GM12801 (cell line): ENCODE data around the gene MECR.

Experiments used
- CTCF ChIP-seq: IDR thresholded peaks from one replicate; pipeline ENCODE4 v1.5.1; 2011; ENCODE audit warnings: control low read depth; ENCODE audit not compliant: insufficient read length; ENCODE audit errors: extremely low read depth

MECR gene

GRCh38 chr1:29167904-29168303, 62.8 kb downstream of the MECR start:
- no peak for TF ChIP-seq CTCF

- TF ChIP-seq CTCF, result no peak
Measured at GRCh38 chr1:29166291-29166878, 64.3 kb downstream of the MECR start.

- TF ChIP-seq CTCF, result no peak
Measured at GRCh38 chr1:29164588-29164987, 66.1 kb downstream of the MECR start.

- no peak for TF ChIP-seq CTCF
Measured at GRCh38 chr1:29162476-29163138, 68.1 kb downstream of the MECR start.

GRCh38 chr1:29162025-29162424, 68.7 kb downstream of the MECR start:
- no peak for TF ChIP-seq CTCF

GRCh38 chr1:29159773-29160172, 71.0 kb downstream of the MECR start:
- TF ChIP-seq CTCF, result no peak

- TF ChIP-seq CTCF, result no peak
Measured at GRCh38 chr1:29157269-29157601, 73.5 kb downstream of the MECR start.
